Fibroblast of lung (primary cell): Measurements from ENCODE around the gene ZNF789. TPM values are rescaled to one million over a fixed set of nuclear protein-coding genes. Genes with fewer than 3 reads are reported as not detected.

Source experiments
- DNase-seq, 2 donors: peaks; one replicate each; pipeline versions ENCODE4 v3.0.0 to v3.0.0-alpha.2; 2010; ENCODE audit warnings: low read depth in 2 of 2
- H2AFZ ChIP-seq: 2 replicates; pipeline ENCODE4 v1.5.1; 2012; ENCODE audit warnings: low read length, control low read depth, inconsistent platforms
- H3K27ac ChIP-seq: 2 replicates; pipeline ENCODE4 v1.5.1; 2011; ENCODE audit warnings: low read length, control low read depth; ENCODE audit not compliant: insufficient read depth
- H3K27me3 ChIP-seq: 2 replicates; pipeline ENCODE4 v1.5.1; 2011; ENCODE audit warnings: mild to moderate bottlenecking, low read length; ENCODE audit not compliant: control insufficient read depth, insufficient read depth
- H3K36me3 ChIP-seq: 2 replicates; pipeline ENCODE4 v1.5.1; 2011; ENCODE audit warnings: low read length; ENCODE audit not compliant: control insufficient read depth, insufficient read depth
- H3K4me1 ChIP-seq: 2 replicates; pipeline ENCODE4 v1.5.1; 2011; ENCODE audit warnings: low read length; ENCODE audit not compliant: control insufficient read depth, insufficient read depth; ENCODE audit errors: extremely low read depth
- H3K4me2 ChIP-seq: 2 replicates; pipeline ENCODE4 v1.5.1; 2011; ENCODE audit warnings: low read length, control low read depth; ENCODE audit not compliant: insufficient read depth; ENCODE audit errors: extremely low read depth
- H3K4me3 ChIP-seq, 4 experiments: fragments of 200-600 bp in 1 of 4; sonication (generic) in 1 of 4; replicated peaks in 1 of 4; 2 replicates each; pipeline ENCODE4 v1.5.1; 2011 to 2016; ENCODE audit warnings: low read length in 4 of 4, low read depth in 3 of 4, mild to moderate bottlenecking in 3 of 4, control low read depth in 2 of 4, inconsistent platforms in 1 of 4, mixed read lengths in 1 of 4; ENCODE audit not compliant: insufficient read depth in 1 of 4; ENCODE audit errors: control extremely low read depth in 1 of 4
- H3K79me2 ChIP-seq: 2 replicates; pipeline ENCODE4 v1.5.1; 2012; ENCODE audit warnings: mild to moderate bottlenecking, low read length, inconsistent platforms; ENCODE audit not compliant: control insufficient read depth, insufficient read depth
- H3K9ac ChIP-seq: 2 replicates; pipeline ENCODE4 v1.5.1; 2011; ENCODE audit warnings: mild to moderate bottlenecking, low read length, control low read depth; ENCODE audit not compliant: insufficient read depth
- H3K9me3 ChIP-seq: 2 replicates; pipeline ENCODE4 v1.5.1; 2012; ENCODE audit warnings: low read depth, low read length; ENCODE audit not compliant: control insufficient read depth, insufficient read depth
- H4K20me1 ChIP-seq: 2 replicates; pipeline ENCODE4 v1.5.1; 2011; ENCODE audit warnings: low read length; ENCODE audit not compliant: control insufficient read depth, insufficient read depth; ENCODE audit errors: extremely low read depth
- EZH2 ChIP-seq: IDR thresholded peaks from 2 replicates; pipeline ENCODE4 v1.5.1; 2012; ENCODE audit warnings: low read length, control low read depth, mild to moderate bottlenecking; ENCODE audit errors: missing control alignments
- polyA plus RNA-seq, 2 donors: library from polyadenylated mRNA; depleted of rRNA in 1 of 2; stranded (reverse) in 1 of 2; unstranded in 1 of 2; fragments of >200 nt; gene quantifications; 2 replicates each; pipeline ENCODE4 v1.2.1, GENCODE V29; 2011 to 2012; ENCODE audit warnings: missing spikeins in 1 of 2
- total RNA-seq: library from RNA; depleted of rRNA; stranded (reverse); fragments of >200 nt; gene quantifications from 2 replicates; pipeline ENCODE4 v1.2.1, GENCODE V29; 2014
- TF ChIP-seq, protein P1 (sequence below), 2 donors: IDR thresholded peaks in 1 of 2; conservative IDR thresholded peaks in 1 of 2; 1 replicate in 1 of 2; 2 replicates in 1 of 2; pipeline ENCODE4 v1.5.1; 2011 to 2012; ENCODE audit warnings: low read length in 2 of 2, control low read depth in 1 of 2, inconsistent platforms in 1 of 2, low read depth in 1 of 2, mild to moderate bottlenecking in 1 of 2

Gene ZNF789
- total and polyA plus RNA-seq, 2 donors (not counting 1 experiment from before 2014, with no cell fraction given) = 4.8 to 8.7 TPM

DNA sequence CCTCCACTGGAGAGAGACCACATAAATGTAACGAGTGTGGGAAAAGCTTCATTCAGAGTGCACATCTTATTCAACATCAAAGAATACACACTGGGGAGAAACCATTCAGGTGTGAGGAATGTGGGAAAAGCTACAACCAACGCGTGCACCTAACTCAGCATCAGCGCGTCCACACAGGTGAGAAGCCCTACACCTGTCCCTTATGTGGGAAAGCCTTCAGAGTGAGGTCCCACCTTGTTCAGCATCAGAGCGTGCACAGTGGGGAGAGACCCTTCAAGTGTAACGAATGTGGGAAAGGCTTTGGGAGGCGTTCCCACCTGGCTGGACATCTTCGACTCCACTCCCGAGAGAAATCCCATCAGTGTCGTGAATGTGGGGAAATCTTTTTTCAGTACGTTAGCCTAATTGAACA is 58.7 kb downstream of the ZNF789 start:
- Histone ChIP-seq H3K27me3 (no peaks in the 10 kb centered on the region), H3K4me2 (no peak overlapping the region), H3K4me1 (no peaks in the 10 kb centered on the region), H3K9ac (no peak overlapping the region), H3K4me3 (no peak overlapping the region), H3K27ac (no peak overlapping the region), H3K9me3 (peaks cover 12% of the 10 kb centered on the region), H2AFZ (no peak overlapping the region), H3K79me2 (no peaks in the 10 kb centered on the region), H4K20me1 (no peaks in the 10 kb centered on the region), H3K36me3 (peaks cover 14% of the 10 kb centered on the region)
- peak; percentile 8 to 26 for DNase-seq
- TF ChIP-seq, protein P1, sequence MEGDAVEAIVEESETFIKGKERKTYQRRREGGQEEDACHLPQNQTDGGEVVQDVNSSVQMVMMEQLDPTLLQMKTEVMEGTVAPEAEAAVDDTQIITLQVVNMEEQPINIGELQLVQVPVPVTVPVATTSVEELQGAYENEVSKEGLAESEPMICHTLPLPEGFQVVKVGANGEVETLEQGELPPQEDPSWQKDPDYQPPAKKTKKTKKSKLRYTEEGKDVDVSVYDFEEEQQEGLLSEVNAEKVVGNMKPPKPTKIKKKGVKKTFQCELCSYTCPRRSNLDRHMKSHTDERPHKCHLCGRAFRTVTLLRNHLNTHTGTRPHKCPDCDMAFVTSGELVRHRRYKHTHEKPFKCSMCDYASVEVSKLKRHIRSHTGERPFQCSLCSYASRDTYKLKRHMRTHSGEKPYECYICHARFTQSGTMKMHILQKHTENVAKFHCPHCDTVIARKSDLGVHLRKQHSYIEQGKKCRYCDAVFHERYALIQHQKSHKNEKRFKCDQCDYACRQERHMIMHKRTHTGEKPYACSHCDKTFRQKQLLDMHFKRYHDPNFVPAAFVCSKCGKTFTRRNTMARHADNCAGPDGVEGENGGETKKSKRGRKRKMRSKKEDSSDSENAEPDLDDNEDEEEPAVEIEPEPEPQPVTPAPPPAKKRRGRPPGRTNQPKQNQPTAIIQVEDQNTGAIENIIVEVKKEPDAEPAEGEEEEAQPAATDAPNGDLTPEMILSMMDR (conservative IDR thresholded peaks at IDR 0.05 in 1 of 2, IDR thresholded peaks at IDR 0.05 in 1 of 2; ENCODE audit: low read depth in 1 of 2, low read length in 2 of 2) = no peak

DNA sequence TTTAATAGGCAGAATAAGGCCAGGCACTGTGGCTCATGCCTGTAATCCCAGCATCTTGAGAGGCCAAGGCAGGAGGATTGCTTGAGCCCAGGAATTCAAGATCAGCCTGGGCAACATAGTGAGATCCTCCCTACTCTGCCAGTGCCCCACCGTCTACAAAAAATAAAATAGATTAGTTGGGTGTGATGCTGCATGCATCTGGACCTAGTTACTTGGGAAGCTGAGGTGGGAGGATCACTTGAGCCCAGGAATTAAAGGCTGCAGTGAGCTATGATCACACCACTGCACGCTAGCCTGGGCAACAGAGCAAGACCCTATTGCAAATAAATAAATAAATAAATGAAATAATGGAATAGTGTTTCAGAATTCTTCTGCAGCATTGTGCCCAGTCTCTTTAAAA is 63.0 kb downstream of the ZNF789 start:
- Histone ChIP-seq H3K4me2 (no peak overlapping the region), H3K27ac (no peak overlapping the region), H4K20me1 (no peaks in the 10 kb centered on the region), H3K27me3 (no peaks in the 10 kb centered on the region), H3K4me1 (no peaks in the 10 kb centered on the region), H3K79me2 (no peaks in the 10 kb centered on the region), H3K9me3 (peaks cover 12% of the 10 kb centered on the region), H3K4me3 (no peak overlapping the region), H2AFZ (no peak overlapping the region), H3K36me3 (peaks cover 6% of the 10 kb centered on the region), H3K9ac (no peak overlapping the region)
- no peak for DNase-seq
- TF ChIP-seq EZH2 = no peak

Other genes with a start within 250 kb of the ZNF789 start
- not detected in 2 replicates for gene MYH16, start 200.1 kb upstream of the ZNF789 start, total RNA-seq
- not detected in 2 replicates for gene MYH16, start 200.1 kb upstream of the ZNF789 start, polyA plus RNA-seq
- gene ARPC1A, start 147.0 kb upstream of the ZNF789 start, total RNA-seq = 162 and 226 TPM in 2 replicates
- gene ARPC1A, start 147.0 kb upstream of the ZNF789 start, polyA plus RNA-seq = 184 and 279 TPM in 2 replicates
- gene ARPC1B, start 98.2 kb upstream of the ZNF789 start, total RNA-seq = 241 and 394 TPM in 2 replicates
- 245 and 408 TPM in 2 replicates for gene ARPC1B, start 98.2 kb upstream of the ZNF789 start, polyA plus RNA-seq
- 29.6 and 34.7 TPM in 2 replicates for gene PDAP1, start 64.3 kb upstream of the ZNF789 start, total RNA-seq
- gene PDAP1, start 64.3 kb upstream of the ZNF789 start, polyA plus RNA-seq = 105 and 136 TPM in 2 replicates
- gene BUD31, start 63.9 kb upstream of the ZNF789 start, total RNA-seq = 114 and 129 TPM in 2 replicates
- 83.4 and 94.8 TPM in 2 replicates for gene BUD31, start 63.9 kb upstream of the ZNF789 start, polyA plus RNA-seq
- gene PTCD1, start 34.1 kb upstream of the ZNF789 start, total RNA-seq = 7.2 and 8.1 TPM in 2 replicates
- 2.3 and 2.6 TPM in 2 replicates for gene PTCD1, start 34.1 kb upstream of the ZNF789 start, polyA plus RNA-seq
- gene CPSF4, start 33.9 kb upstream of the ZNF789 start, total RNA-seq = 38.0 and 44.9 TPM in 2 replicates
- gene CPSF4, start 33.9 kb upstream of the ZNF789 start, polyA plus RNA-seq = 17.3 and 21.9 TPM in 2 replicates
- 269 and 296 TPM in 2 replicates for gene ATP5MF, start 6.7 kb upstream of the ZNF789 start, total RNA-seq
- 2,326 and 2,573 TPM in 2 replicates for gene ATP5MF, start 6.7 kb upstream of the ZNF789 start, polyA plus RNA-seq
- 20.1 and 22.1 TPM in 2 replicates for gene ZNF394, start 27.4 kb downstream of the ZNF789 start, total RNA-seq
- 9.1 and 9.5 TPM in 2 replicates for gene ZNF394, start 27.4 kb downstream of the ZNF789 start, polyA plus RNA-seq
- 13.6 and 17.5 TPM in 2 replicates for gene ZKSCAN5, start 31.8 kb downstream of the ZNF789 start, total RNA-seq
- gene ZKSCAN5, start 31.8 kb downstream of the ZNF789 start, polyA plus RNA-seq = 9.6 and 10.4 TPM in 2 replicates
- 8.2 and 9.7 TPM in 2 replicates for gene FAM200A, start 79.2 kb downstream of the ZNF789 start, total RNA-seq
- gene FAM200A, start 79.2 kb downstream of the ZNF789 start, polyA plus RNA-seq = 8.8 and 9.0 TPM in 2 replicates
- 70.1 and 92.6 TPM in 2 replicates for gene ZNF655, start 85.8 kb downstream of the ZNF789 start, total RNA-seq
- 59.5 and 60.4 TPM in 2 replicates for gene ZNF655, start 85.8 kb downstream of the ZNF789 start, polyA plus RNA-seq
- 0.51 and 1.2 TPM in 2 replicates for gene TMEM225B, start 125.4 kb downstream of the ZNF789 start, total RNA-seq
- 0.60 and 1.3 TPM in 2 replicates for gene TMEM225B, start 125.4 kb downstream of the ZNF789 start, polyA plus RNA-seq
- 10.2 and 10.5 TPM in 2 replicates for gene ZSCAN25, start 144.1 kb downstream of the ZNF789 start, total RNA-seq
- 5.4 and 5.7 TPM in 2 replicates for gene ZSCAN25, start 144.1 kb downstream of the ZNF789 start, polyA plus RNA-seq
- 8.2 and 12.4 TPM in 2 replicates for gene CYP3A5, start 207.1 kb downstream of the ZNF789 start, total RNA-seq
- 0.51 and 1.9 TPM in 2 replicates for gene CYP3A5, start 207.1 kb downstream of the ZNF789 start, polyA plus RNA-seq